HG02610 (cell line): Measurements from ENCODE around the gene SPTBN1.

Experiments used
- ATAC-seq: cut with Tn5 transposase; IDR thresholded peaks from one replicate; pipeline ENCODE4 v1.9.1; 2021; ENCODE audit warnings: mild to moderate bottlenecking, moderate library complexity; ENCODE audit not compliant: unreplicated experiment

SPTBN1 gene

GRCh38 chr2:54666634-54667265, 210.6 kb downstream of the SPTBN1 start:
- no peak for ATAC-seq

DNA sequence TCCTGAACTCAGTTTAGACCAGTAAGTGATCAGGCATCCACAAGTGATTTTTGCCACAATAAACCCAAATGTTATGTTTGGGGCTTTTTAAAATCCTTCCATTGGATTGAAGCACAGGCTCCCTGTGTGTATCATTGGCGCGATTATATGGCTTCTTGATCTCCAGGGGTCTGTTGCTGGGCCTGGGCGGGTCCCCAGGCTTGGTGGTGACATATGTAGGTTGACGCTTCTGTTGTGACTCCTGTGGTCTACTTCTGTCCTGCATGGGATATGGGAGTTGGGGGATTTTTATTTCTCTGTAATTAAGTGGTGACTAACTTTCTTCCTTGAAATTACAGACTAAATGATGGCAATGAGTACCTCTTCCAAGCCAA, 211.1 kb downstream of the SPTBN1 start:
- no peak for ATAC-seq

GRCh38 chr2:54667726-54668650, 211.9 kb downstream of the SPTBN1 start:
- no peak for ATAC-seq

- no peak for ATAC-seq
Measured at GRCh38 chr2:54668711-54669110, 212.6 kb downstream of the SPTBN1 start.

GRCh38 chr2:54669677-54670484, 213.8 kb downstream of the SPTBN1 start:
- no peak for ATAC-seq

DNA sequence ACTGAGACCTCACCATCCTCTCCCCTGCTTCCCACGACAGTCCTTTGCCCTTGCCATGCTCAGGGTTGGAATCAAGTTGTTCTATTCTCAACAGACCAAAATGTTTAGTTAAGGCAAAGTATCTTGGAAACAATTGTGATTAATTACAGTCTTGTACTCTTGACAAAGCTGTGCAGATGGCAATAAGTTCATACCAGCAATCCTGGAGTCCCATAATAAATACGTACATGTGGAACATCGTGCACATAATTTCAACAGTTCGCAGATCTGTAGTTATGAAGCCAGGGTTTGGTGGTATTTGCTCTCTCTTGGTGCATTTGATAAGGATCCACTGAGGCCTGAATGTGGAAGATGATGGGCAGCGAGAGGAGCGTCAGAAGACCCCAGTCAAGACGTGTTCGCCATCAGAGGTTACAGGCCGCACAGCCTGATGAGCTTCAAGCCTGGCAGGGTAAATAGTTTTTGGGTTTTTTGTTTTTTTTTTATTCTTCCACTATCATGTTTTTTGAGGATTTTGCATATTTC, 214.4 kb downstream of the SPTBN1 start:
- no peak for ATAC-seq

- no peak for ATAC-seq
Measured at GRCh38 chr2:54671010-54671409, 214.9 kb downstream of the SPTBN1 start.

GRCh38 chr2:54671875-54672589, 215.9 kb downstream of the SPTBN1 start:
- ATAC-seq = no peak

DNA sequence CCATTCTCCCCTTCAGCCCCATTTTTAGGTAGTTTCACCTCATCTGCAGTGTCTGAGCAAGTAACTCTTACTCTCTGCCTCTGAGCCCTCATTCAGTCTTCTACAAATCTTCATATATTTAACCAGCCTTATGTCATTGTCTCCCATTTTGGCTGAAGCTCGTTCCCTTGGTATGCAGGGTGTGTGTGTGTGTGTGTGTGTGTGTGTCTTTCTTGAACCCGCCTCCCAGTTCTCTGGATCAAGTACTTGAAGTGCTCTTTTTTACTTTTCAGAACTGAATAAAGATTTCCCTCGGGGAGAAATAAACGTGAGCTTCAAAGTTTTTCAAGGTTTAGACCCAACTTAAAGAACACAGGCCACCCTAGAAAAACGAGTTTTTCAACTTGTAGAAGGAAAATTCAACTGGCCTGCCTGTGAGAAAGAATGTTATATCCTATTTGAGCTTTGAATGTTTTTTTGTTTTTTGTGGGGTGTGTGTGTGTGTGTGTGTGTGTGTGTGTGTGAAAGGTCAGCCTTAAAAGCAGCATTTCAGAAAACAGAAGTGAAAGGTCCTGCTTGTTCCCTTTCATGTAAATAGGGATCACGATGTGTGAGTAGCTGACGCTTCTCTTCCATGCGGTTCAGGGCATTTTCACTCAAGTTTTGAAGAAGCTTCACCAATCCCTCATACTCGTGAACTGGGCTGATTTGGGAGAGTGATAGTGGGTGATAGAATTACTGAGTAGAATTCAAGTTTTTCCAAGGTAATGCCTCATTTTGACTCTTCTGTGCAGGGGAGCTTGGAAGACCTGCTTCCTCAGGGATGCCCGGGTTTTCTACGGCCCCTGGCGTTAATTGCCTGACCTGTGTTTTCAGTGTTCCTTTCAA, 216.7 kb downstream of the SPTBN1 start:
- ATAC-seq = peak; percentile 67

DNA sequence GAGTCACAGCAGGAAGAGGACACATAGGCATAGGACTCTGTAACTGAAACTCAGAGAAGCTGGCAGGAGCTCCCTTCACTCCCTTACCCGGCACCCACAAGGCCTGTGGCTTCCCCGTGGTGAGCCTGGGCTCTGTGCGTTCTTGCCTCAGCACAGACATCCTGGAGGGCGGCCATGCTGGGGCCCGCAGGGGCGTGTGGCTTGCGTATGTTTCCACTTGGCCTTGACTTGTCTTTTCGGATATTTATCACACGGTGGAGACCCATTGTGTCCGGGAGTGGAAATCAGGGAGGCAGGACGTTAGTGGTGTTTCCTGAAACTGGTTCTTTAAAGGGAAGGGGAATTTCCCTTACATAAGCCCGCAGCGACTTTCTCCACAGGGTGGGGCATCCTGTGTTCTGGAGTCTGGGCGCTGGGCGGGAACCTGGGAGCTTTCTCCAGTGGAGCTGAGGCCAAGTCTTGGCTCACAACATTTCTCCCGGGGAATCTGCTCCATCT, 217.4 kb downstream of the SPTBN1 start:
- peak; percentile 44 for ATAC-seq

DNA sequence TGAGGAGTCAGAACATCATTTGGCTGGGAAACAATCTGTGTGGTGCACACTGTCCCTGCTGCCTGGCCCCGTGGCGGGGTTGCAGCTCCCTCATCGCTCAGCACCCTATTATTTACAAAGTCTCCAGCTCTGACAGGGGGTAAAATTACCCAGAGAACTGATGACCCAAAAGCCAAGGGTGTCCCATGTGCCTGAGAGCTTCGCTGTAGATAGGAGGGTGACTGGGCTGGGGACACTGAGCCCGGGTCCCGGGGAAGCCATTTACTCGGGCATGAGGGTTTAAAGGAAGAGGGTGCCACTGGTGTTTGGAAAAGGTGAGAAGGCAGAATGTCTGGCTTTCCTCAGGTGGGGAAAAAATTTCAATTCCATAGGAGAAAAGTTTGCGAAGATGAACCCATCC, 219.2 kb downstream of the SPTBN1 start:
- no peak for ATAC-seq

DNA sequence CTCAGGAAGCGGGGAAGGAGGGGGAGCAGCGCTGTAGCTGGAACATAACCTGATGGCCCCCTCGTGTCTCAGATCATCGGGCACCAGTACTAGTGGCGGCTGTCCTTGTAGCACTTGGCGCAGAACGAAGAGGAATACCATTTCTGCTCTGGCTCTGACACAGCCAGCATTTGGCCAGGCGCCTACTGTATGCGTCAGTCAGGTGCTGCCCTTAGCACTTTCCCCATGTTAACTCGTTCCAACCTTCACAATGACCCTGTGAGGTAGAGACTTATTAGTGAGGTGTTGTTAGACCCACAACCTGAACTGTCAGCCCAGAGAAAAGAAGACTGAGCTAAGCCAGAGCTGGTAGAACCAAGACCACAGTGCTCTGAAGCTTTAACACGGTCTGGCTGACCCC, 219.6 kb downstream of the SPTBN1 start:
- ATAC-seq = no peak

DNA sequence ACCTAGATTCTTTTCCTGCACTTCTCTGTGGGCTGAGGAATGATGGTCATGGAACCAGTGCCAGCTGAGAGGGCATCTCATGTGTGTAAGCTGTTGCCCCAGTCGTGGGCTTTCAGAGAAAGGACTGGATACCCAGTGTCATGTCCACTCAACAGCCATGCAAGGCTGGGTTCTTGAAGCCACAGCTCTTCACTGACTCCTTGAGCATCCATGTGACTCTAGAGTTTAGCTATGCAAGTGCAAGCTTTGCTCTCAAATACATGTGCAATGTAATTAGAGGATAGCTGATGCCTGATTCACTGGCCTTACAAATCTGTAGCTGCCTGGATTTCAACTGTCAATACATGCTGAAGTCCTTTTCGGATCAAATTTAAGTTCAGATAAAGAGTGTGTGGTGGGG, 220.5 kb downstream of the SPTBN1 start:
- no peak for ATAC-seq

DNA sequence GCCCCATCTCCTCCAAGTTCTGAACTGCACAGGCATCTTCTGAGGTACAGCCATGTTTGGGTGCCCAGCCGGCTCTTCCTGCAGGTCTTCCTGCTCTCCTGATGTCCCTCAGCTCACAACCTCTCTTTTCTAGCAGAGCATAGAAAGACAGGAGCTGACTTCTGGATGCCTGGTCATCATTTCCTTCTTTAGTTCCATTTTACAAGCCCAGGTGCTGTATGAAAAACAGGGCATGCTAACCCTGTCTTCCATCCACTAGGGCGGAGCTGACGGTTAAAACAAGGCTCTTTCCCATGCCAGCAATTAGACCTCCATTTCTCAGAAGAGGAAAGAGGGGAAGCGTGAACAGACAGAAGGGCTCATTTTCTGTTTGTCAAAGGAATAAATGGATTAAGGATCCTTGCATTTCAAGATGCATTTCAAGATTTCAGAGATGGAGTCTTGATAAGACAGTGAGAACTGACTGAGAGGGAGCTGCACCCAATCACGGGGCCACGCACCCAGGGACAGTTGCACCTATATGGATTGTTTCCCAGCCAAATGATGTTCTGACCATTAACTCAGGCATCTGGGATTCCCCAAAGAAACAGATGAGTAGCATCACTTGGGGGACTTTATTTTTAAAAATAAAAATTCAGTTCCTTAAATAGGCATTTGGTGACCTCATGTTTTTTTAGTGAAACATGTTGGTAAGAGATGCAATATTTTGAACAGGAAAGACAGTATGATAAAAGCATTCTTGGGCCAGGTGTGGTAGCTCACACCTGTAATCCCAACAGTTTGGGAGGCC, 221.5 kb downstream of the SPTBN1 start:
- no peak for ATAC-seq

GRCh38 chr2:54678719-54679118, 222.6 kb downstream of the SPTBN1 start:
- no peak for ATAC-seq

DNA sequence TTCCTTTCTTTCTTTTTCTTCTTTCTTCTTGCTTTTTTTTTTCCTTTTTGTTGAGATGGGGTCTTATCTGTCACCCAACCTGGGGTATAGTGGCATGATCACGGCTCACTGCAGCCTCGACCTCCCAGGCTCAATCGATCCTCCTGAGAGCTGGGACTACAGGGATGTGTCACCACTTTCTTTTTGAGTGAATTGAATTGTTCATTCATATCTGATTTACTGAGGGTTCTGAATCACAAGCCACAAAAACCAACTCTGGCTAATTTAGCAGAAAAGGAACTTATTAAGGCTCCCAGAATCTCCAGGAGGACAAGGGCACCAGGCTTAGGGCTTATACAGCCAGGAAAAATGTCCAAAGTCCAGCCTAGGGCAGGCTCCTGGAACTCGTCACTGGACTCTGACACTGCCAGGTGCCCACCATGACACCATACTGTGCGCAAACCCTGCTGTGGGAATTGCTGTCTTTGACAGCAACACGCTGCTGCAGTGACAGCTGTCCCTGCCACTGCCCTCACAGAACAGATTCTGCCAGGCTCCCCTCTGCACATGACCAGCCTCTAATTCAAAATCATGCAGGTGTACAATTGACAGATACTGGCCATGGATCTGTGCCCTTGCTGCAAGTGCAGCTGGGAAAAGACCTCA, 224.4 kb downstream of the SPTBN1 start:
- peak; percentile 88 for ATAC-seq

DNA sequence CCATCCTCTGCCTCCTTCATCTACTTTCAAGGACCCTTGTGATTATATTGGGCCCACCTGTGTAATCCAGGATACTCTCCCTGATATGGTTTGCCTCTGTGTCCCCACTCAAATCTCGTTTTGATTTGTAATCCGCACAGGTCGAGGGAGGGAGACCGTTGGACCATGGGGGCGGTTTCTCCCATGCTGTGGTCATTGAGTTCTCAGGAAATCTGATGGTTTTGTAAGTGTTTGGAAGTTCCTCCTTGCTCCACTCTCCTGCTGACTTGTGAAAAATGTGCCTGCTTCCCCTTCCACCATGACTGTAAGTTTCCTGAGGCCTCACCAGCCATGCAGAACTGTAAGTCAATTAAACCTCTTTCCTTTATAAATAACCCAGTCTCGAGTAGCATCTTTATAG, 225.3 kb downstream of the SPTBN1 start:
- ATAC-seq = no peak

GRCh38 chr2:54683596-54683995, 227.5 kb downstream of the SPTBN1 start:
- ATAC-seq = no peak
